ENCODE results near the gene CSGALNACT2.
"Not testable (repeated sequence)": the region's sequence is repeated elsewhere in the genome, so short reads cannot be mapped to it uniquely, and the experiment has no call there.

CSGALNACT2 gene

DNA sequence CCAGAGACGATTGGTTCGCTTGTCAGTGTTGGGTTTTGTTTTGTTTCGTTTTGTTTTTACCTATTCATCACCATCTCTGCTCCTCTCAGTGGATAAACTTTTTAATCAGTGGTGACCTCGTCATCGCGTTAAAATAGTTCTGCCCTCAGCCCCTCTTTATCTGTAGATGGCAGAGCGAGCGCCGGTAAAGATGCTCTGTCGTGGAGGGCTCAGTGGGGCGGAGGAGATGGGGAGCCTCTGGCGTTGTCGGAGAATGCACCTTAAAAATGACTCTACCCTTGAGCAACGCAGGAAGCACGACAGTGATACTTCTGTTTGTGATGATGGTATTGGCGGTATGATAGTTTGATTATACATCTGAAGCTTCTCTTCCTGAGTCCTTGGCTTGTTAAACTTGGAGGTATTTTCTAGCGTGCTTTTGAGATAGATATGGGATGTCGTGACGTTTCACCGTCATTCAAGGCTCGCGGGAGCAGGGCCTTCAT lies 554 bp downstream of the CSGALNACT2 start:
- peak overlapping the region; percentile 9 to 88 (median 85) for H3K9ac ChIP-seq (ENCODE audit: low read length in 5 of 5)
- H3K36me3 ChIP-seq (ENCODE audit: control insufficient read depth in 5 of 5, insufficient read depth in 5 of 5, low read length in 5 of 5), result no peaks in the 10 kb centered on the region
- peak overlapping the region; percentile 86 to 97 (median 92) for H3K4me3 ChIP-seq (ENCODE audit: low read depth in 1 of 5, low read length in 5 of 5)
- no peaks in the 10 kb centered on the region for H3K27me3 ChIP-seq (ENCODE audit: control insufficient read depth in 5 of 5, insufficient read depth in 4 of 5, low read length in 5 of 5)
- no peaks in the 10 kb centered on the region for H3K9me3 ChIP-seq (ENCODE audit: control insufficient read depth in 5 of 5, low read length in 5 of 5)
- H3K4me1 ChIP-seq (ENCODE audit: control insufficient read depth in 5 of 5, insufficient read depth in 5 of 5, low read length in 5 of 5), result peaks cover 0 to 30% (median 22%) of the 10 kb centered on the region in 5 donors
- H3K27ac ChIP-seq (ENCODE audit: low read depth, low read length), result peak overlapping the region; percentile 38

DNA sequence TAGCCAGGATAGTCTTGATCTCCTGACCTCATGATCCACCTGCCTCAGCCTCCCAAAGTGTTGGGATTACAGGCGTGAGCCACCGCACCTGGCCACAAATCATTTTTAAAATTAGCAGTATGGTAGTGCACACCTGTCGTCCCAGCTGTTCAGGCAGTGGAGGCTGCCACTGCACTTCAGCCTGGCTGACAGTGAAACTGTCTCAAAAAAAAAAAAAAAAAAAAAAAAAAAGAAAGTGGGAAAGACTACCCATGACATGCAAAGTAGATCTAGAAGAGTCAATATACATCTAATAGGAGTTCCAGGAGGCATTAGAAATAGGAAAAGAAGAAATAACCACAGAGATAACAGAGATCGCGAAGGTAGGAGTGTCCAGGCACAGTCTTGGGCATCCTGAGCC lies 3.2 kb downstream of the CSGALNACT2 start:
- Histone ChIP-seq H3K9ac (ENCODE audit: low read length in 5 of 5) (no peak overlapping the region), H3K4me1 (ENCODE audit: control insufficient read depth in 5 of 5, insufficient read depth in 5 of 5, low read length in 5 of 5) (peaks cover 0 to 30% (median 22%) of the 10 kb centered on the region in 5 donors), H3K36me3 (ENCODE audit: control insufficient read depth in 5 of 5, insufficient read depth in 5 of 5, low read length in 5 of 5) (no peaks in the 10 kb centered on the region), H3K27ac (ENCODE audit: low read depth, low read length) (no peak overlapping the region), H3K4me3 (ENCODE audit: low read depth in 1 of 5, low read length in 5 of 5) (no peak overlapping the region), H3K27me3 (ENCODE audit: control insufficient read depth in 5 of 5, insufficient read depth in 4 of 5, low read length in 5 of 5) (no peaks in the 10 kb centered on the region), H3K9me3 (ENCODE audit: control insufficient read depth in 5 of 5, low read length in 5 of 5) (no peaks in the 10 kb centered on the region)

DNA sequence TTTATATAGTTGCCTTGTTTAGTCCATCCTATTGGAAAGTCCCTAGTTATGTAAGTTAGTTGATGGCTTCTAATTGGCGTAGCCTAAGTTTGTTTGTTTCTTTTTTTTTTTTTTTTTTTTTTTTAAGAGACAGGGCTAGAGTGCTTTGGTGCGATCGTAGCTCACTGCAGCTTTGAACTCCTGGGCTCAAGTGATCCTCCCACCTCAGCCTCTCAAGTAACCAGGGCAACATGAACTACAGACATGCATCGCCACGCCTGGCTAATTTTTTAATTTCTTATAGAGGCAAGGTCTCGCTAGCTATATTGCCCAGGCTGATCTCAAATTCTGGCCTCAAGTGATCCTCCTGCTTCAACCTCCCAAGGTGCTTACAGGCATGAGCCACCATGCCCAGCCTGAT lies 7.1 kb downstream of the CSGALNACT2 start:
- H3K9ac ChIP-seq (ENCODE audit: low read length in 5 of 5), result no peak overlapping the region
- H3K4me1 ChIP-seq (ENCODE audit: control insufficient read depth in 5 of 5, insufficient read depth in 5 of 5, low read length in 5 of 5), result peaks cover 0 to 4% (median 3%) of the 10 kb centered on the region in 5 donors
- no peak overlapping the region for H3K4me3 ChIP-seq (ENCODE audit: low read depth in 1 of 5, low read length in 5 of 5)
- no peaks in the 10 kb centered on the region for H3K27me3 ChIP-seq (ENCODE audit: control insufficient read depth in 5 of 5, insufficient read depth in 4 of 5, low read length in 5 of 5)
- H3K9me3 ChIP-seq (ENCODE audit: control insufficient read depth in 5 of 5, low read length in 5 of 5), result peaks cover 0 to 7% (median 0%) of the 10 kb centered on the region in 5 donors
- H3K27ac ChIP-seq (ENCODE audit: low read depth, low read length), result no peak overlapping the region
- H3K36me3 ChIP-seq (ENCODE audit: control insufficient read depth in 5 of 5, insufficient read depth in 5 of 5, low read length in 5 of 5), result no peaks in the 10 kb centered on the region

DNA sequence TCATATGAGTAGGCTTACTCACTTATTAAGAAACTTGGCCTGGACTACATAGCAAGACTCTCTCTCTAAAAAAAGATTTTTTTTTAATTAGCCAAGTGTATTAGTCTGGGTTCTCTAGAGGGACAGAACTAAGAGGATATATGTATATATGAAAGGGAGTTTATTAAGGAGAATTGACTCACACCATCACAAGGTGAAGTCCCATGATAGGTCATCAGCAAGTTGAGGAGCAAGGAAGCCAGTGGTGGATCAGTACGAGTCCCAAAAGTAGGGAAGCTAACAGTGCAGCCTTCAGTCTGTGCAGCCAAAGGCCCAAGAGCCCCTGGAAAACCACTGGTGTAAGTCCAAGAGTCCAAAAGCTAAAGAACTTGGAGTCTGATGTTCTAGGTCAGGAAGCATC lies 7.7 kb downstream of the CSGALNACT2 start:
- H3K27me3 ChIP-seq (ENCODE audit: control insufficient read depth in 5 of 5, insufficient read depth in 4 of 5, low read length in 5 of 5); H3K36me3 ChIP-seq (ENCODE audit: control insufficient read depth in 5 of 5, insufficient read depth in 5 of 5, low read length in 5 of 5); H3K9ac ChIP-seq (ENCODE audit: low read length in 5 of 5); H3K4me1 ChIP-seq (ENCODE audit: control insufficient read depth in 5 of 5, insufficient read depth in 5 of 5, low read length in 5 of 5); H3K4me3 ChIP-seq (ENCODE audit: low read depth in 1 of 5, low read length in 5 of 5); H3K9me3 ChIP-seq (ENCODE audit: control insufficient read depth in 5 of 5, low read length in 5 of 5); H3K27ac ChIP-seq (ENCODE audit: low read depth, low read length): not testable (repeated sequence)

DNA sequence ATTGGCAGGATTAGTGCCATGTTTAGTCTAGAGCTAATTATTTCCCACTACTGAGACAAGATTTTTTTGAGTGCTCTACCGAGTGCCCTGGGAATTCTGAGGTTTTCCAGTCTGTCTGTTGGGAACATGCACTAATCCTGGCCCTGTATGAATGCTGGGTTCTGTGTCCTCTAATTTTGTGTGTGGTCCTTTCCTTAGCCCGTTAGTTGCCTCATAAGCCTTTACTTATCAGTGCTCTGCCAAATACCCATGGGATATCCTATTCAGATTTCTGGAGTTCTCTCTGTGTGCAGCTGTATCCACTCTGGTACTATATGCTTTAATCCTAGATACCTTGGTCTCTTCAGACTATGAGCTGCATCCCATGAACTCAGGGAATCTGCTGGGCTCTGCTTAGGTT lies 13.1 kb downstream of the CSGALNACT2 start:
- no peak overlapping the region for H3K4me3 ChIP-seq (ENCODE audit: low read depth in 1 of 5, low read length in 5 of 5)
- H3K27ac ChIP-seq (ENCODE audit: low read depth, low read length), result no peak overlapping the region
- peaks cover 0 to 7% (median 0%) of the 10 kb centered on the region in 5 donors for H3K9me3 ChIP-seq (ENCODE audit: control insufficient read depth in 5 of 5, low read length in 5 of 5)
- H3K36me3 ChIP-seq (ENCODE audit: control insufficient read depth in 5 of 5, insufficient read depth in 5 of 5, low read length in 5 of 5), result no peaks in the 10 kb centered on the region
- H3K27me3 ChIP-seq (ENCODE audit: control insufficient read depth in 5 of 5, insufficient read depth in 4 of 5, low read length in 5 of 5), result no peaks in the 10 kb centered on the region
- no peak overlapping the region for H3K9ac ChIP-seq (ENCODE audit: low read length in 5 of 5)
- H3K4me1 ChIP-seq (ENCODE audit: control insufficient read depth in 5 of 5, insufficient read depth in 5 of 5, low read length in 5 of 5), result peaks cover 0 to 12% (median 9%) of the 10 kb centered on the region in 5 donors

DNA sequence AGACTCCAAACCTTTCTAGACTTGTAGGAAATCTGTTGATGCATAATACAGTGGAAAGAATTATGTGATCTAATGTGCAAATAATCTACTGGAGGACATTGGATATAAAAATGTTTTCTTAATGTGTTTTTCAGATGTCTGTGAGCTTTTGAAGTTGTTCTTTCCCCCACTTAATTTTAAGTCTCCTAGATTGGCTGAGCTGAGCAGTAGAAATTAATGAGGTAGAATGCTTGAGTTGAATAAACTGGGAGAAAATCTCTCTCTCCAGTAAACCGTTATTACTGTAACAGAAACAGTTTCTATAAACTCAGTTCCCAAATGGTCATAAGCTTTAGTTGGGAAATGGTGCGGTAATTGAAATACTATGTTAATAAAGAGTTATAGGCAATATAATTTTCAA lies 15.7 kb downstream of the CSGALNACT2 start:
- H3K36me3 ChIP-seq (ENCODE audit: control insufficient read depth in 5 of 5, insufficient read depth in 5 of 5, low read length in 5 of 5), result no peaks in the 10 kb centered on the region
- peaks cover 0 to 12% (median 9%) of the 10 kb centered on the region in 5 donors for H3K4me1 ChIP-seq (ENCODE audit: control insufficient read depth in 5 of 5, insufficient read depth in 5 of 5, low read length in 5 of 5)
- H3K27ac ChIP-seq (ENCODE audit: low read depth, low read length), result no peak overlapping the region
- H3K4me3 ChIP-seq (ENCODE audit: low read depth in 1 of 5, low read length in 5 of 5), result no peak overlapping the region
- no peak overlapping the region for H3K9ac ChIP-seq (ENCODE audit: low read length in 5 of 5)
- H3K9me3 ChIP-seq (ENCODE audit: control insufficient read depth in 5 of 5, low read length in 5 of 5), result peaks cover 0 to 3% (median 0%) of the 10 kb centered on the region in 5 donors
- H3K27me3 ChIP-seq (ENCODE audit: control insufficient read depth in 5 of 5, insufficient read depth in 4 of 5, low read length in 5 of 5), result no peaks in the 10 kb centered on the region

DNA sequence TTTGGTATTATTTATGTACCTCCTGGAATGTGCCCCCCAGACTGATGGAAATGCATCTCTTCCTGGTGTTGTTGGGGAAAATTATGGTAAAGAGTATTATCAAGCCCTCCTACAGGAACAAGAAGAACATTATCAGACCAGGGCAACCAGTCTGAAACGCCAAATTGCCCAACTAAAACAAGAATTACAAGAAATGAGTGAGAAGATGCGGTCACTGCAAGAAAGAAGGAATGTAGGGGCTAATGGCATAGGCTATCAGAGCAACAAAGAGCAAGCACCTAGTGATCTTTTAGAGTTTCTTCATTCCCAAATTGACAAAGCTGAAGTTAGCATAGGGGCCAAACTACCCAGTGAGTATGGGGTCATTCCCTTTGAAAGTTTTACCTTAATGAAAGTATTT lies 17.0 kb downstream of the CSGALNACT2 start:
- Histone ChIP-seq H3K4me3 (ENCODE audit: low read depth in 1 of 5, low read length in 5 of 5) (no peak overlapping the region), H3K27ac (ENCODE audit: low read depth, low read length) (no peak overlapping the region), H3K36me3 (ENCODE audit: control insufficient read depth in 5 of 5, insufficient read depth in 5 of 5, low read length in 5 of 5) (no peaks in the 10 kb centered on the region), H3K9me3 (ENCODE audit: control insufficient read depth in 5 of 5, low read length in 5 of 5) (no peaks in the 10 kb centered on the region), H3K9ac (ENCODE audit: low read length in 5 of 5) (no peak overlapping the region), H3K4me1 (ENCODE audit: control insufficient read depth in 5 of 5, insufficient read depth in 5 of 5, low read length in 5 of 5) (peaks cover 2 to 16% (median 10%) of the 10 kb centered on the region in 5 donors), H3K27me3 (ENCODE audit: control insufficient read depth in 5 of 5, insufficient read depth in 4 of 5, low read length in 5 of 5) (no peaks in the 10 kb centered on the region)

DNA sequence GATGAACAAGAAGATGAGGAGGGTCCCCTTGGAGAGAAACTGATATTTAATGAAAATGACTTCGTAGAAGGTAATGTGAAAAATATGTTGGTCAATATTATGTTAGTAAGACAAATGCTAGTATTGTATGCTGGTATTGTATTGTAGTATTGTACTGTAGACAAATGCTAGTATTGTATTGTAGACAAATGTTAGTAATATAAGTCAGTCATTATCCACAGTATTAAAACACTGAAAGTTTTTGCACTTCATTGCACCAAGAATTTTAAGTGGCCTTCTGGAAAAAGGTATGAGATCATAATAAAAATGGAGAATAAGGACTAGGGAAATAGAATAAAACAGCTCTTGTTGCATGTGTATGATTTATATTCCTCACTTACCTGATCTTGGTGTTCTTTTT lies 17.5 kb downstream of the CSGALNACT2 start:
- no peaks in the 10 kb centered on the region for H3K27me3 ChIP-seq (ENCODE audit: control insufficient read depth in 5 of 5, insufficient read depth in 4 of 5, low read length in 5 of 5)
- peaks cover 0 to under 1% (median 0%) of the 10 kb centered on the region in 5 donors for H3K36me3 ChIP-seq (ENCODE audit: control insufficient read depth in 5 of 5, insufficient read depth in 5 of 5, low read length in 5 of 5)
- H3K9me3 ChIP-seq (ENCODE audit: control insufficient read depth in 5 of 5, low read length in 5 of 5), result no peaks in the 10 kb centered on the region
- peaks cover 2 to 20% (median 10%) of the 10 kb centered on the region in 5 donors for H3K4me1 ChIP-seq (ENCODE audit: control insufficient read depth in 5 of 5, insufficient read depth in 5 of 5, low read length in 5 of 5)
- H3K27ac ChIP-seq (ENCODE audit: low read depth, low read length), result no peak overlapping the region
- H3K4me3 ChIP-seq (ENCODE audit: low read depth in 1 of 5, low read length in 5 of 5), result no peak overlapping the region
- H3K9ac ChIP-seq (ENCODE audit: low read length in 5 of 5), result no peak overlapping the region

DNA sequence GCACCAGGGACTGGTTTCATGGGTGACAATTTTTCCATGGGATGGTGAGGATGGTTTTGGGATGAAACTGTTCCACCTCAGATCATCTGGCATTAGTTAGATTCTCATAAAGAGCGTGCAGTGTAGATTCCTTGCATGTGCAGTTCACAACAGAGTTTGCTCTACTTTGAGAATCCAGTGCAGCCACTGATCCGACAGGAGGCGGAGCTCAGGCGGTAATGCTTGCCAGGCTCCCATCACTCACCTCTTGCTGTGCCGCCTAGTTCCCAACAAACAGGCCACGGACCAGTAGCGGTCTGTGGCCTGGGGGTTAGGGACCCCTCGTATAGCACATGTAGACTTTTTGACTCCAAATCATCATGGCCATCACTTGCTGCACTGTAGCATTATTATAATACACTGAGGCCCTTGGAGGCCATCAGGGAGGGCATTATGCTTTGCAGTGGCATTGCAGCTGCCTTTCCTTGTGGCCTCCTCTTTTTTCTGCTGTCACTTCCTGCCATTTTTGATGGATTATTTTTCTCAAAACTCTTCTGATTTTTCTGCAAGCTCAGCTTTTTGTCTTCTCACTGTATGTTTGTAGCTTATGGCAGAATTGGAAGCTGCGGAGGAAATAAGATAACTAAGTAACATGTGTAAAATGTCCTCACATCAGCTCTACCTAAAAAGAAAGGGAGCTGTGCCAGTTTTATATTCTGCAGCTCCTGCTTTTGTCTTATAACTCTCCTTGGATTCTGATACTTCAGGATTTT lies 18.5 kb downstream of the CSGALNACT2 start:
- H3K36me3 ChIP-seq (ENCODE audit: control insufficient read depth in 5 of 5, insufficient read depth in 5 of 5, low read length in 5 of 5), result peaks cover 0 to 8% (median 4%) of the 10 kb centered on the region in 5 donors
- no peak overlapping the region for H3K4me3 ChIP-seq (ENCODE audit: low read depth in 1 of 5, low read length in 5 of 5)
- no peak overlapping the region for H3K27ac ChIP-seq (ENCODE audit: low read depth, low read length)
- H3K4me1 ChIP-seq (ENCODE audit: control insufficient read depth in 5 of 5, insufficient read depth in 5 of 5, low read length in 5 of 5), result peaks cover 2 to 12% (median 7%) of the 10 kb centered on the region in 5 donors
- H3K27me3 ChIP-seq (ENCODE audit: control insufficient read depth in 5 of 5, insufficient read depth in 4 of 5, low read length in 5 of 5), result no peaks in the 10 kb centered on the region
- no peaks in the 10 kb centered on the region for H3K9me3 ChIP-seq (ENCODE audit: control insufficient read depth in 5 of 5, low read length in 5 of 5)
- no peak overlapping the region for H3K9ac ChIP-seq (ENCODE audit: low read length in 5 of 5)

DNA sequence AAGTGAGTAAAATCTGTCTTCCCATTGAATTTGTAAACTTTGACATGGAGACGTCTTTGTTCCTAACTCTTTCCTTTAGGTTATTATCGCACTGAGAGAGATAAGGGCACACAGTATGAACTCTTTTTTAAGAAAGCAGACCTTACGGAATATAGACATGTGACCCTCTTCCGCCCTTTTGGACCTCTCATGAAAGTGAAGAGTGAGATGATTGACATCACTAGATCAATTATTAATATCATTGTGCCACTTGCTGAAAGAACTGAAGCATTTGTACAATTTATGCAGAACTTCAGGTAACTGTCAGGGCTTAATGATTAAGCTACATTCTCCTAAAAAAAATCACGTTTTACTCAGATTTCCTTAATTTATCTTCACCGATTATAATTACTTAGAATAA lies 20.4 kb downstream of the CSGALNACT2 start:
- Histone ChIP-seq H3K27ac (ENCODE audit: low read depth, low read length) (no peak overlapping the region), H3K9me3 (ENCODE audit: control insufficient read depth in 5 of 5, low read length in 5 of 5) (no peaks in the 10 kb centered on the region), H3K4me3 (ENCODE audit: low read depth in 1 of 5, low read length in 5 of 5) (no peak overlapping the region), H3K27me3 (ENCODE audit: control insufficient read depth in 5 of 5, insufficient read depth in 4 of 5, low read length in 5 of 5) (no peaks in the 10 kb centered on the region), H3K4me1 (ENCODE audit: control insufficient read depth in 5 of 5, insufficient read depth in 5 of 5, low read length in 5 of 5) (peaks cover 0 to 12% (median 4%) of the 10 kb centered on the region in 5 donors), H3K9ac (ENCODE audit: low read length in 5 of 5) (no peak overlapping the region), H3K36me3 (ENCODE audit: control insufficient read depth in 5 of 5, insufficient read depth in 5 of 5, low read length in 5 of 5) (peaks cover 7 to 26% (median 11%) of the 10 kb centered on the region in 5 donors)

Measured in subcutaneous abdominal adipose tissue (tissue), 5 donors.